Caco-2 (cell line): ENCODE data around the gene JAG2. TPM values are rescaled to one million over a fixed set of nuclear protein-coding genes. Genes with fewer than 3 reads are reported as not detected.

Source experiments
- BruUV-seq: library from RNA; stranded (reverse); fragments of 400-500 nt; replicated peaks from 2 replicates; lab custom pipeline; 2021; lab: Mats Ljungman, UMichigan
- CTCF ChIA-PET: fragments of 300-600 bp; sonication (Branson Sonifier 250); formaldehyde crosslinking; loops from one replicate; lab custom pipeline; 2022; ENCODE audit warnings: antibody characterized with exemption; lab: Charles Lee
- POLR2A ChIA-PET: fragments of 300-600 bp; sonication (Branson Sonifier 250); formaldehyde crosslinking; loops from one replicate; lab custom pipeline; 2022; ENCODE audit warnings: antibody characterized with exemption; lab: Charles Lee
- DNase-seq, 2 experiments: peaks; one replicate each; pipeline versions ENCODE4 v3.0.0 to v3.0.0-alpha.2; 2020 to 2022
- H3K27me3 ChIP-seq: replicated peaks from 2 replicates; pipeline ENCODE4 v1.6.0; 2011; ENCODE audit warnings: low read length; ENCODE audit not compliant: control insufficient read depth, insufficient read depth
- H3K36me3 ChIP-seq: 2 replicates; pipeline ENCODE4 v1.5.1; 2011; ENCODE audit warnings: low read length; ENCODE audit not compliant: control insufficient read depth, insufficient read depth
- H3K4me1 ChIP-seq: fragments of 250-450 bp; sonication (Bioruptor Pico); 2 replicates; pipeline ENCODE4 v1.5.1; 2020; ENCODE audit warnings: mild to moderate bottlenecking
- H3K4me3 ChIP-seq: 2 replicates; pipeline ENCODE4 v1.5.1; 2011; ENCODE audit warnings: low read depth, mild to moderate bottlenecking, control low read depth, low read length
- H3K9me3 ChIP-seq: fragments of 250-450 bp; sonication (Bioruptor Pico); 2 replicates; pipeline ENCODE4 v1.5.1; 2020; ENCODE audit warnings: mild to moderate bottlenecking, moderate library complexity
- H3K27ac Mint-ChIP-seq: one replicate; pipeline ENCODE4 v1.8.0; 2022; ENCODE audit warnings: mixed read lengths; ENCODE audit not compliant: unreplicated experiment
- H3K27me3 Mint-ChIP-seq: one replicate; pipeline ENCODE4 v1.8.0; 2022; ENCODE audit warnings: mixed read lengths; ENCODE audit not compliant: insufficient read depth, unreplicated experiment
- H3K36me3 Mint-ChIP-seq: one replicate; pipeline ENCODE4 v1.8.0; 2022; ENCODE audit warnings: mild to moderate bottlenecking, mixed read lengths; ENCODE audit not compliant: insufficient read depth, unreplicated experiment
- H3K4me1 Mint-ChIP-seq: one replicate; pipeline ENCODE4 v1.8.0; 2022; ENCODE audit warnings: low read depth, mixed read lengths; ENCODE audit not compliant: unreplicated experiment
- H3K4me3 Mint-ChIP-seq: one replicate; pipeline ENCODE4 v1.8.0; 2022; ENCODE audit warnings: mild to moderate bottlenecking, moderate library complexity, mixed read lengths; ENCODE audit not compliant: unreplicated experiment
- H3K9me3 Mint-ChIP-seq: one replicate; pipeline ENCODE4 v1.8.0; 2022; ENCODE audit warnings: mixed read lengths; ENCODE audit not compliant: unreplicated experiment
- CTCF ChIP-seq, 2 experiments: fragments of 200-600 bp in 1 of 2; IDR thresholded peaks; 1 replicate in 1 of 2; 2 replicates in 1 of 2; pipeline versions ENCODE4 v1.5.1 to v1.8.0; 2011 to 2022; ENCODE audit warnings: antibody characterized with exemption in 1 of 2, control low read depth in 1 of 2, inconsistent platforms in 1 of 2, low read depth in 1 of 2, low read length in 1 of 2, mild to moderate bottlenecking in 1 of 2, moderate library complexity in 1 of 2; ENCODE audit not compliant: insufficient read depth in 1 of 2, severe bottlenecking in 1 of 2, unreplicated experiment in 1 of 2
- intact Hi-C: fragments of 100-400 bp; cut with micrococcal nuclease; formaldehyde crosslinking; loops from one replicate; pipeline ENCODE4 v1.10.0; 2022; ENCODE audit not compliant: unreplicated experiment
- total RNA-seq: library from RNA; stranded (reverse); gene quantifications from 2 replicates; pipeline ENCODE4 v1.2.3, GENCODE V29; 2022

Gene JAG2
- total RNA-seq, 1 experiment from 2014 or later, result 43.0 TPM

GRCh38 chr14:105105158-105105557 lies 63.4 kb downstream of the JAG2 start:
- ChIA-PET POLR2A (no interaction called here), CTCF (no interaction called here)
- H3K4me1 Mint-ChIP-seq, result no peaks in the 10 kb centered on the region
- Histone ChIP-seq H3K27me3 (no peaks in the 10 kb centered on the region), H3K4me3 (no peak overlapping the region), H3K36me3 (no peaks in the 10 kb centered on the region), H3K9me3 (no peaks in the 10 kb centered on the region; the same call in 1 of the 2 replicates), H3K4me1 (no peaks in the 10 kb centered on the region)
- DNase-seq, result no peak
- H3K27ac Mint-ChIP-seq, result no peak overlapping the region
- TF ChIP-seq CTCF (IDR thresholded peaks at IDR 0.05; ENCODE audit: insufficient read depth in 1 of 2, low read depth in 1 of 2, low read length in 1 of 2, severe bottlenecking in 1 of 2, unreplicated experiment in 1 of 2), result no peak
- peaks cover 10% of the 10 kb centered on the region for H3K27me3 Mint-ChIP-seq
- no peaks in the 10 kb centered on the region for H3K36me3 Mint-ChIP-seq
- no peak overlapping the region for H3K4me3 Mint-ChIP-seq
- H3K9me3 Mint-ChIP-seq, result no peaks in the 10 kb centered on the region
- no TSS peak for BruUV-seq
- intact Hi-C loops, result no loop called here

- Histone ChIP-seq H3K4me1 (no peaks in the 10 kb centered on the region), H3K9me3 (peaks cover 4% of the 10 kb centered on the region), H3K27me3 (no peaks in the 10 kb centered on the region), H3K4me3 (no peak overlapping the region), H3K36me3 (no peaks in the 10 kb centered on the region)
- TF ChIP-seq CTCF (IDR thresholded peaks at IDR 0.05; ENCODE audit: insufficient read depth in 1 of 2, low read depth in 1 of 2, low read length in 1 of 2, severe bottlenecking in 1 of 2, unreplicated experiment in 1 of 2), result no peak
- H3K9me3 Mint-ChIP-seq, result peaks cover 18% of the 10 kb centered on the region
- no peak for DNase-seq
- ChIA-PET CTCF (no interaction called here), POLR2A (no interaction called here)
- no peaks in the 10 kb centered on the region for H3K4me1 Mint-ChIP-seq
- H3K27ac Mint-ChIP-seq, result no peak overlapping the region
- BruUV-seq, result no TSS peak
- H3K4me3 Mint-ChIP-seq, result no peak overlapping the region
- intact Hi-C loops, result no loop called here
- peaks cover 6% of the 10 kb centered on the region for H3K36me3 Mint-ChIP-seq
- H3K27me3 Mint-ChIP-seq, result peaks cover 10% of the 10 kb centered on the region
Observed at GRCh38 chr14:105102893-105103292, 65.7 kb downstream of the JAG2 start.

- intact Hi-C loops, result no loop called here
- CTCF ChIA-PET, result no interaction called here
- Mint-ChIP-seq H3K4me1 (no peaks in the 10 kb centered on the region), H3K27me3 (peaks cover 10% of the 10 kb centered on the region), H3K27ac (no peak overlapping the region), H3K4me3 (no peak overlapping the region), H3K9me3 (peaks cover 18% of the 10 kb centered on the region), H3K36me3 (peaks cover 6% of the 10 kb centered on the region)
- BruUV-seq, result no TSS peak
- Histone ChIP-seq H3K4me1 (no peaks in the 10 kb centered on the region), H3K9me3 (peaks cover 4% of the 10 kb centered on the region), H3K4me3 (no peak overlapping the region), H3K36me3 (no peaks in the 10 kb centered on the region), H3K27me3 (no peaks in the 10 kb centered on the region)
- POLR2A ChIA-PET, result no interaction called here
- no peak for DNase-seq
- TF ChIP-seq CTCF (IDR thresholded peaks at IDR 0.05; ENCODE audit: insufficient read depth in 1 of 2, low read depth in 1 of 2, low read length in 1 of 2, severe bottlenecking in 1 of 2, unreplicated experiment in 1 of 2), result no peak
Observed at GRCh38 chr14:105102361-105102870, 66.2 kb downstream of the JAG2 start.
